SK-N-SH (cell line): Measurements from ENCODE around the gene FOXG1.

Source experiments
- FOXJ3 ChIP-seq: sonication (generic); formaldehyde crosslinking; IDR thresholded peaks from 2 replicates; pipeline ENCODE4 v1.5.1; 2020; ENCODE audit warnings: mild to moderate bottlenecking, missing genetic modification reagents
- MAX ChIP-seq: IDR thresholded peaks from 2 replicates; pipeline ENCODE4 v1.4.0; 2012; ENCODE audit warnings: low read depth
- NFIC ChIP-seq: IDR thresholded peaks from 2 replicates; pipeline ENCODE4 v1.4.0; 2012; ENCODE audit warnings: borderline replicate concordance
- POLR2AphosphoS5 ChIP-seq: IDR thresholded peaks from 2 replicates; pipeline ENCODE4 v1.6.1; 2012; ENCODE audit warnings: low read depth, low read length
- RCOR1 ChIP-seq: fragments of 150-350 bp; IDR thresholded peaks from 2 replicates; pipeline ENCODE4 v1.6.1; 2017; ENCODE audit warnings: antibody characterized with exemption, low read length
- RFX5 ChIP-seq: IDR thresholded peaks from 2 replicates; pipeline ENCODE4 v1.6.1; 2012; ENCODE audit warnings: mild to moderate bottlenecking, improper control_type of control experiment, low read length
- SIN3A ChIP-seq: IDR thresholded peaks from 2 replicates; pipeline ENCODE4 v1.6.1; 2012; ENCODE audit warnings: low read depth, mild to moderate bottlenecking, low read length, moderate library complexity, borderline replicate concordance
- TAF1 ChIP-seq: IDR thresholded peaks from 2 replicates; pipeline ENCODE4 v1.6.1; 2012; ENCODE audit warnings: low read depth, mild to moderate bottlenecking, low read length, moderate library complexity, borderline replicate concordance
- TCF12 ChIP-seq: IDR thresholded peaks from 2 replicates; pipeline ENCODE4 v1.4.0; 2012
- TF ChIP-seq, protein P1 (sequence below): IDR thresholded peaks from 2 replicates; pipeline ENCODE4; 2012
- TF ChIP-seq, protein P2 (sequence below): fragments of 200-600 bp; sonication (generic); IDR thresholded peaks from 2 replicates; pipeline ENCODE4 v1.6.1; 2017; ENCODE audit warnings: antibody characterized with exemption, mild to moderate bottlenecking, moderate library complexity

- TF ChIP-seq RCOR1 (no peak), FOXJ3 (CRISPR knock-in tag) (no peak), SIN3A (no peak), RFX5 (no peak), MAX (no peak), NFIC (no peak), POLR2AphosphoS5 (no peak), TCF12 (no peak), TAF1 (no peak)
- TF ChIP-seq, protein P1, sequence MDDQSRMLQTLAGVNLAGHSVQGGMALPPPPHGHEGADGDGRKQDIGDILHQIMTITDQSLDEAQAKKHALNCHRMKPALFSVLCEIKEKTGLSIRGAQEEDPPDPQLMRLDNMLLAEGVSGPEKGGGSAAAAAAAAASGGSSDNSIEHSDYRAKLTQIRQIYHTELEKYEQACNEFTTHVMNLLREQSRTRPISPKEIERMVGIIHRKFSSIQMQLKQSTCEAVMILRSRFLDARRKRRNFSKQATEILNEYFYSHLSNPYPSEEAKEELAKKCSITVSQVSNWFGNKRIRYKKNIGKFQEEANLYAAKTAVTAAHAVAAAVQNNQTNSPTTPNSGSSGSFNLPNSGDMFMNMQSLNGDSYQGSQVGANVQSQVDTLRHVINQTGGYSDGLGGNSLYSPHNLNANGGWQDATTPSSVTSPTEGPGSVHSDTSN = no peak
- TF ChIP-seq, protein P2, sequence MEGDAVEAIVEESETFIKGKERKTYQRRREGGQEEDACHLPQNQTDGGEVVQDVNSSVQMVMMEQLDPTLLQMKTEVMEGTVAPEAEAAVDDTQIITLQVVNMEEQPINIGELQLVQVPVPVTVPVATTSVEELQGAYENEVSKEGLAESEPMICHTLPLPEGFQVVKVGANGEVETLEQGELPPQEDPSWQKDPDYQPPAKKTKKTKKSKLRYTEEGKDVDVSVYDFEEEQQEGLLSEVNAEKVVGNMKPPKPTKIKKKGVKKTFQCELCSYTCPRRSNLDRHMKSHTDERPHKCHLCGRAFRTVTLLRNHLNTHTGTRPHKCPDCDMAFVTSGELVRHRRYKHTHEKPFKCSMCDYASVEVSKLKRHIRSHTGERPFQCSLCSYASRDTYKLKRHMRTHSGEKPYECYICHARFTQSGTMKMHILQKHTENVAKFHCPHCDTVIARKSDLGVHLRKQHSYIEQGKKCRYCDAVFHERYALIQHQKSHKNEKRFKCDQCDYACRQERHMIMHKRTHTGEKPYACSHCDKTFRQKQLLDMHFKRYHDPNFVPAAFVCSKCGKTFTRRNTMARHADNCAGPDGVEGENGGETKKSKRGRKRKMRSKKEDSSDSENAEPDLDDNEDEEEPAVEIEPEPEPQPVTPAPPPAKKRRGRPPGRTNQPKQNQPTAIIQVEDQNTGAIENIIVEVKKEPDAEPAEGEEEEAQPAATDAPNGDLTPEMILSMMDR = peak; percentile 42
These were observed 7.5 kb downstream of the FOXG1 start for GRCh38 chr14:28773861-28774691.
